Spinal cord (tissue), 10 donors: ENCODE data around the gene GRK3. TPM values are rescaled to one million over a fixed set of nuclear protein-coding genes. Genes with fewer than 3 reads are reported as not detected.

ENCODE experiments used
- DNase-seq, 6 donors: peaks; one replicate each; pipeline versions ENCODE4 v3.0.0 to v3.0.0-alpha.2; 2013 to 2015; ENCODE audit warnings: low spot score in 6 of 6, low read depth in 4 of 6
- H3K27ac ChIP-seq: one replicate; pipeline ENCODE4 v1.5.1; 2013; ENCODE audit warnings: low read depth, low read length, control low read depth
- H3K27me3 ChIP-seq: one replicate; pipeline ENCODE4 v1.6.1; 2013; ENCODE audit warnings: low read length; ENCODE audit not compliant: control insufficient read depth, insufficient read depth
- H3K36me3 ChIP-seq: one replicate; pipeline ENCODE4 v1.6.1; 2013; ENCODE audit warnings: low read length; ENCODE audit not compliant: control insufficient read depth, insufficient read depth
- H3K4me1 ChIP-seq: one replicate; pipeline ENCODE4 v1.6.1; 2013; ENCODE audit warnings: low read length; ENCODE audit not compliant: control insufficient read depth, insufficient read depth
- H3K4me3 ChIP-seq: one replicate; pipeline ENCODE4 v1.5.1; 2013; ENCODE audit warnings: low read depth, low read length, control low read depth
- H3K9me3 ChIP-seq: one replicate; pipeline ENCODE4 v1.6.1; 2013; ENCODE audit warnings: low read length; ENCODE audit not compliant: control insufficient read depth, insufficient read depth
- WGBS: methylation state at CpG from one replicate; pipeline ENCODE4 v1.1.5; 2013; ENCODE audit warnings: missing lambda C conversion rate; ENCODE audit not compliant: insufficient coverage; 5-methylcytosine and 5-hydroxymethylcytosine counted together
- polyA plus RNA-seq, 2 donors: library from polyadenylated mRNA; unstranded; fragments of 120-200 nt; gene quantifications; one replicate each; pipeline ENCODE4 v1.2.1, GENCODE V29; 2013; ENCODE audit not compliant: insufficient read length in 2 of 2
- small RNA-seq: library from RNA; depleted of rRNA; stranded (forward); fragments of <200 nt; gene quantifications from one replicate; pipeline ENCODE3, GENCODE V24; 2014; ENCODE audit warnings: low replicate concordance
- total RNA-seq, 2 donors: library from RNA; depleted of rRNA in 1 of 2; stranded (reverse); fragments of 120-200 nt in 1 of 2; fragments of >200 nt in 1 of 2; gene quantifications; one replicate each; pipeline versions ENCODE4 v1.2.3 to v1.2.4, GENCODE V29; 2013 to 2014
- donor health status: healthy.

GRK3 gene
- total and polyA plus RNA-seq, 4 donors = 13.6 to 33.7 (median 31.8) TPM

GRCh38 chr22:25777411-25777810 lies 212.9 kb downstream of the GRK3 start:
- no peak overlapping the region for H3K4me3 ChIP-seq
- H3K27me3 ChIP-seq = no peaks in the 10 kb centered on the region
- H3K27ac ChIP-seq = no peak overlapping the region
- H3K9me3 ChIP-seq = no peaks in the 10 kb centered on the region
- DNase-seq = no peak
- no peaks in the 10 kb centered on the region for H3K36me3 ChIP-seq
- peaks cover 22% of the 10 kb centered on the region for H3K4me1 ChIP-seq
- WGBS = 97% methylated on average over 9 of the region's 9 CpGs

- WGBS = 62% methylated on average over 5 of the region's 8 CpGs
- peak in 2 of 6 donors; percentile 58 to 80 for DNase-seq
These were observed 213.4 kb downstream of the GRK3 start for GRCh38 chr22:25777870-25778269.

More at GRCh38 chr22:25777870-25778269, 213.4 kb downstream of the GRK3 start:
- no peaks in the 10 kb centered on the region for H3K36me3 ChIP-seq
- H3K4me3 ChIP-seq = no peak overlapping the region
- H3K4me1 ChIP-seq = peaks cover 20% of the 10 kb centered on the region
- H3K27me3 ChIP-seq = no peaks in the 10 kb centered on the region
- H3K9me3 ChIP-seq = no peaks in the 10 kb centered on the region
- H3K27ac ChIP-seq = no peak overlapping the region

Small RNAs within 50 kb of the gene (small RNA-seq; reads per million reads assigned to genes)
- gene RNA5SP494 = not detected

Other genes starting within 250 kb of the GRK3 start
- gene MYO18B, start 177.5 kb downstream of the GRK3 start, total RNA-seq = under 1 TPM; 0.33 to 0.99 TPM
- under 1 TPM; 0.50 to 0.98 TPM for gene MYO18B, start 177.5 kb downstream of the GRK3 start, polyA plus RNA-seq